Measurements from ENCODE around the gene ACMSD. TPM values are rescaled to one million over a fixed set of nuclear protein-coding genes. Genes with fewer than 3 reads are reported as not detected.

Gene ACMSD
- total RNA-seq, 2 experiments from 2014 or later, result not detected

DNA sequence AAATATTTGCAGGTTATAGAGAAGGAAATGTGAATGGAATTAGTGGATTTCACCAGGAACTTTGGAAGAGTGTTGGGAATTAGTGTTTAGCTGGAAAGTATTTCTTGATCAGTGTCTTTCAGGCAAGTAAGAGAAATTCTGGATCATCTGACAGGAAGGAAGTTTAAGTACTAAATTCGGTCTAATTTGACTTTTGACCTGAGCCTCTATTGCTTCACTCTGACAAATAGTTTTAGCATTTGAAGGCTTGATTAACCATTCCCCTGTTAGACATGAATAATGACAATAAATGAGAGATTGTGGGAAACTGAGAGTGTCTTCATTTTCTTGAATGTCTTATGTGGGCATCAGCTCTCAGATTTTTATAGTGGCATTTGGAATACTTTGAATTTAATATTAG, 96.2 kb downstream of the ACMSD start:
- H3K4me1 Mint-ChIP-seq, result peaks cover 45% of the 10 kb centered on the region
- peaks cover 34% of the 10 kb centered on the region for H3K36me3 Mint-ChIP-seq
- H3K27me3 Mint-ChIP-seq, result no peaks in the 10 kb centered on the region
- H3K9me3 Mint-ChIP-seq, result no peaks in the 10 kb centered on the region
- no peak overlapping the region for H3K27ac Mint-ChIP-seq
- DNase-seq, result no peak
- H3K4me3 Mint-ChIP-seq, result no peak overlapping the region

DNA sequence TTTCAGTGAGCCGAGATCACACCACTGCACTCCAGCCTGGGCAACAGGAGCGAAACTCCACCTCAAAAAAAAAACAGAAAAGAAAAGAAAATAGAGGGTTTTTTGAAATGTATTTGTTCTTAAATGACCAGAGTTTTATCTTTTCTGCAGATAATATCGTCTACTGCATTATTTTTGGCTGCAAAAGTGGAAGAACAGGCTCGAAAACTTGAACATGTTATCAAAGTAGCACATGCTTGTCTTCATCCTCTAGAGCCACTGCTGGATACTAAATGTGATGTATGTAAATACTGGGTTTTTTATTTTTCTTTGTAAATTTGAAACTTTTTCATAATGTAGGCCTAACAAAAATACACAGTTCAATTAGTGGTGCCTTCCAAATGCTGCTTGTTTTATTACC, 98.3 kb downstream of the ACMSD start:
- DNase-seq, result no peak
- Mint-ChIP-seq H3K27ac (no peak overlapping the region), H3K4me3 (no peak overlapping the region), H3K36me3 (peaks cover 27% of the 10 kb centered on the region), H3K4me1 (peaks cover 39% of the 10 kb centered on the region), H3K9me3 (no peaks in the 10 kb centered on the region), H3K27me3 (no peaks in the 10 kb centered on the region)

DNA sequence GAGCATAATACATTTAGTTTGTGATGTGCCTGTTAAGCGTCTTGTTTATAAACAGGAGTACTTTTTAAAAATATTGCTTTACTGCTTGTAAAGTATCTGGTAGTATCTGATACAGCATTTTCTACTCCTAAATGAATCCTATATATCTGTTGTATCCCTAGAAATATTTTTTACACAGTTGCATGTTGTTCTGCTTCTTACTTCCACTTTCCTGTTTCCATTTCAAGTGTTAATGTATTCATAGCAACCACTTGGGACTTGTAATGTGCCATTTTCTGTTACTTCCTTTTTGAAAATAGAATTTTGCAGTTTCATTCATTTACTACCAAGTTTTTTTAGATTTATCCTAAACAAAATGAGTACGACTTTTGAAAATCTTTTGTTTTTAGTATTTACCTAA, 105.1 kb downstream of the ACMSD start:
- H3K36me3 Mint-ChIP-seq, result peaks cover 41% of the 10 kb centered on the region
- no peak for DNase-seq
- H3K9me3 Mint-ChIP-seq, result no peaks in the 10 kb centered on the region
- no peak overlapping the region for H3K4me3 Mint-ChIP-seq
- peak overlapping the region; percentile 71 for H3K27ac Mint-ChIP-seq
- peaks cover 38% of the 10 kb centered on the region for H3K4me1 Mint-ChIP-seq
- H3K27me3 Mint-ChIP-seq, result no peaks in the 10 kb centered on the region

DNA sequence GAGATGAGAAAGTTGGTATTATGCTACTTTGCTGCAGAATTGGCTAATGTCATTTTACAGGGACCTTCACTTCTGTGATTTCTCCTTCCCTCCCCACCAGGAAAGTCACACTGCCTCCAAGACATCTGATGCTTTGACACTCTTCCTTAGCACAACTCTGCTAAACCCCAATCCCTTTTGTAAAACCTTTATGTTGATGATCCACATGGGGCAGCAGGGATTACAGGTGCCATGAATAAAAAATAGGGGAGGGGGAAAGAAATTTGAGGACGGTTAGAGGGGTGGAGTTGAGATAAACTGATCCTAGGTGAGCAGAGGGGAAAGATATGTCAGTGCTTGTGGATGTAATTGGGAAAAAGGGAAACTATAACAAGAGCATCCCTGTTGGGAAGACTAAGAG, 106.6 kb downstream of the ACMSD start:
- peaks cover 47% of the 10 kb centered on the region for H3K4me1 Mint-ChIP-seq
- H3K9me3 Mint-ChIP-seq, result no peaks in the 10 kb centered on the region
- H3K27ac Mint-ChIP-seq, result peak overlapping the region; percentile 14

DNA sequence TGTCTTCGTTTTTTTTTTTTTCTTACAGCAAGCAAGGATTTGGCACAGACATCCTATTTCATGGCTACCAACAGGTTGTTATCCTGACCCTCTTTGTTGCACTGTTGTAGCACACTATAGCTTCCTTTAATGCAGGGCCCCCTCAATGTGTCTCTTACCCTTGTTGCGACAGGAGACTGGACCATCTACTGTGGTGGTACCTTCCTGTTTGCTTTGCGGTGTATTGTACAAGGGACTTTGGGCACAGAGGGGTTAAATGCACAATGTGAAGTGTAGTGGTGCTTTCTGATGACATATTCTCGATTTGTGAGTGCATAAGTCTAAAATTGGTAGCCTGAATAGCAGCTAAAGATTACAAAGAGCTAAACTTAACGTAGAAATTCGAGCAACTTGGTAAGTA, 107.7 kb downstream of the ACMSD start:
- H3K27ac Mint-ChIP-seq, result peak overlapping the region; percentile 15
- H3K9me3 Mint-ChIP-seq, result no peaks in the 10 kb centered on the region
- peaks cover 43% of the 10 kb centered on the region for H3K36me3 Mint-ChIP-seq
- H3K4me3 Mint-ChIP-seq, result no peak overlapping the region
- no peak for DNase-seq
- no peaks in the 10 kb centered on the region for H3K27me3 Mint-ChIP-seq
- peaks cover 50% of the 10 kb centered on the region for H3K4me1 Mint-ChIP-seq

More for the DNA sequence above, 106.6 kb downstream of the ACMSD start:
- no peak for DNase-seq
- peaks cover 42% of the 10 kb centered on the region for H3K36me3 Mint-ChIP-seq
- no peak overlapping the region for H3K4me3 Mint-ChIP-seq
- no peaks in the 10 kb centered on the region for H3K27me3 Mint-ChIP-seq

- Mint-ChIP-seq H3K4me3 (no peak overlapping the region), H3K9me3 (no peaks in the 10 kb centered on the region), H3K4me1 (peaks cover 34% of the 10 kb centered on the region), H3K36me3 (peaks cover 48% of the 10 kb centered on the region), H3K27me3 (no peaks in the 10 kb centered on the region), H3K27ac (peak overlapping the region; percentile 42)
- DNase-seq, result no peak
These were observed 111.7 kb downstream of the ACMSD start for GRCh38 chr2:134949981-134950708.

DNA sequence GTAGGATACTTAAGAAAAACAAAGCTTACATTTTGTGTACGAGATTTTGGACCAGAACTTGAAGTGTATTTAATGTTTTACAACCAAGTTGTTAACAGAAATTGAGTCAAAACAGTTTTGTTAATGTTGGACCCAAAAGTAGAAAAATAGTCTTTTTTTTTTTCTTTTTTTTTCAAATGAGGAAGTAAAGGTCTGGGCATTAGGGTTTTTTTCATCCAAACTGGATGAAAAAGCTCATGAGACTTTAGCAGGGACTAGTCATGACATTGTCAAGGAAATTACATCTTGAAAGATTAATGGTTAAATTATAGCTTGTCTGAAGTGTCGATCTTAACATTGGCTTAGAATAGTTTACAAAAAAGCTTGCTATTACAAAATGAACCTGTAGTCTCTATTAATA, 112.5 kb downstream of the ACMSD start:
- peaks cover 34% of the 10 kb centered on the region for H3K4me1 Mint-ChIP-seq
- H3K27ac Mint-ChIP-seq, result no peak overlapping the region
- H3K27me3 Mint-ChIP-seq, result no peaks in the 10 kb centered on the region
- DNase-seq, result no peak
- peaks cover 41% of the 10 kb centered on the region for H3K36me3 Mint-ChIP-seq
- no peak overlapping the region for H3K4me3 Mint-ChIP-seq
- no peaks in the 10 kb centered on the region for H3K9me3 Mint-ChIP-seq

Other genes starting within 250 kb of the ACMSD start
- gene TMEM163, start 119.6 kb upstream of the ACMSD start, total RNA-seq, result not detected
- gene CCNT2, start 80.2 kb downstream of the ACMSD start, total RNA-seq, result 10 to 100 TPM; 28.3 to 29.1 TPM
- gene MAP3K19, start 208.8 kb downstream of the ACMSD start, total RNA-seq, result not detected
- gene RAB3GAP1, start 213.7 kb downstream of the ACMSD start, total RNA-seq, result 10 to 100 TPM; 28.5 to 28.8 TPM

All from activated naive CD8-positive, alpha-beta T cell treated with anti-CD3 and anti-CD28 coated beads for 36 hours (primary cell).